Measurements from ENCODE around the gene CMYA5. TPM values are rescaled to one million over a fixed set of nuclear protein-coding genes. Genes with fewer than 3 reads are reported as not detected.

Gene CMYA5
- polyA plus RNA-seq, 1 experiment = 0.89 TPM

- ChIA-PET CTCF (no interaction called here), POLR2A (no interaction called here)
- no peak for TF ChIP-seq CTCF (IDR thresholded peaks at IDR 0.05; ENCODE audit: low read depth, low read length)
- H3K27ac ChIP-seq (ENCODE audit: low read depth, low read length) = no peak overlapping the region
- no peak overlapping the region for H3K4me3 ChIP-seq (ENCODE audit: low read depth, low read length)
- H3K9me3 ChIP-seq (ENCODE audit: control insufficient read depth, insufficient read depth, low read length) = no peaks in the 10 kb centered on the region
- peaks cover 6% of the 10 kb centered on the region for H3K27me3 ChIP-seq (ENCODE audit: control insufficient read depth, insufficient read depth, low read length)
- no peak for DNase-seq (ENCODE audit: low read depth, low spot score)
Observed at GRCh38 chr5:79791843-79792242, 102.2 kb downstream of the CMYA5 start.

GRCh38 chr5:79792463-79792862 is 102.8 kb downstream of the CMYA5 start:
- no peaks in the 10 kb centered on the region for H3K9me3 ChIP-seq (ENCODE audit: control insufficient read depth, insufficient read depth, low read length)
- ChIA-PET POLR2A (no interaction called here), CTCF (no interaction called here)
- no peak overlapping the region for H3K4me3 ChIP-seq (ENCODE audit: low read depth, low read length)
- TF ChIP-seq CTCF (IDR thresholded peaks at IDR 0.05; ENCODE audit: low read depth, low read length) = no peak
- peaks cover 5% of the 10 kb centered on the region for H3K27me3 ChIP-seq (ENCODE audit: control insufficient read depth, insufficient read depth, low read length)
- no peak overlapping the region for H3K27ac ChIP-seq (ENCODE audit: low read depth, low read length)
- no peak for DNase-seq (ENCODE audit: low read depth, low spot score)

GRCh38 chr5:79793304-79793703 is 103.7 kb downstream of the CMYA5 start:
- peaks cover 3% of the 10 kb centered on the region for H3K27me3 ChIP-seq (ENCODE audit: control insufficient read depth, insufficient read depth, low read length)
- DNase-seq (ENCODE audit: low read depth, low spot score) = no peak
- H3K4me3 ChIP-seq (ENCODE audit: low read depth, low read length) = no peak overlapping the region
- CTCF ChIA-PET = no interaction called here
- no peak overlapping the region for H3K27ac ChIP-seq (ENCODE audit: low read depth, low read length)
- no peaks in the 10 kb centered on the region for H3K9me3 ChIP-seq (ENCODE audit: control insufficient read depth, insufficient read depth, low read length)
- no peak for TF ChIP-seq CTCF (IDR thresholded peaks at IDR 0.05; ENCODE audit: low read depth, low read length)
- POLR2A ChIA-PET = no interaction called here

- Histone ChIP-seq H3K4me3 (ENCODE audit: low read depth, low read length) (no peak overlapping the region), H3K27ac (ENCODE audit: low read depth, low read length) (no peak overlapping the region), H3K9me3 (ENCODE audit: control insufficient read depth, insufficient read depth, low read length) (no peaks in the 10 kb centered on the region), H3K27me3 (ENCODE audit: control insufficient read depth, insufficient read depth, low read length) (peaks cover 3% of the 10 kb centered on the region)
- ChIA-PET POLR2A (no interaction called here), CTCF (no interaction called here)
- no peak for TF ChIP-seq CTCF (IDR thresholded peaks at IDR 0.05; ENCODE audit: low read depth, low read length)
- no peak for DNase-seq (ENCODE audit: low read depth, low spot score)
Observed at GRCh38 chr5:79793722-79794121, 104.1 kb downstream of the CMYA5 start.

DNA sequence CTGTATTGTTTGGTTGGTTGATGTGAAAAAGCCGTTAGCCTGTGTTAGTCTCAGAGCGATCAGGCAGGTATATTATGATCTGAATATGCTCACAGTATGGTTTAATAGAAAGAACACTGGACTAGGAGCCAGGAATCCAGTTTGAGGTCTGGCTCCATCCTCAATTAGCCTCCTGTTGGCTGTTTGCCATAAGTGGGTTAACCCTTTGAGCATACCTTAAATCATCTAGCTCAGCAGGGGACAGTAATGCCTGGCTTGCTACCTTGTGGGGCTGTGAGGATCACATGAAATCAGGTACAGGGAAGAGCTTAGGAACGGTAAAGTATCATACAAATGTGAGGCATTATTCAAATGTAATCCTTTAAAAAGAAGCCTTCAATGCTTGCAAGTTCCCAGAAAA is 104.7 kb downstream of the CMYA5 start:
- Histone ChIP-seq H3K9me3 (ENCODE audit: control insufficient read depth, insufficient read depth, low read length) (no peaks in the 10 kb centered on the region), H3K27me3 (ENCODE audit: control insufficient read depth, insufficient read depth, low read length) (peaks cover 3% of the 10 kb centered on the region), H3K4me3 (ENCODE audit: low read depth, low read length) (no peak overlapping the region), H3K27ac (ENCODE audit: low read depth, low read length) (no peak overlapping the region)
- CTCF ChIA-PET = no interaction called here
- POLR2A ChIA-PET = no interaction called here
- DNase-seq (ENCODE audit: low read depth, low spot score) = no peak
- TF ChIP-seq CTCF (IDR thresholded peaks at IDR 0.05; ENCODE audit: low read depth, low read length) = no peak

Measured in AG04450 (cell line).